Stomach (tissue), 9 donors: ENCODE data around the gene PHKA2. TPM values are rescaled to one million over a fixed set of nuclear protein-coding genes. Genes with fewer than 3 reads are reported as not detected.

ENCODE experiments used
- DNase-seq, 2 donors: peaks; one replicate each; pipeline versions ENCODE4 v3.0.0 to v3.0.0-alpha.2; 2013 to 2019
- H3K27ac ChIP-seq, 5 donors: fragments of 200-600 bp in 4 of 5; sonication (generic) in 4 of 5; one replicate each; pipeline ENCODE4 v1.5.1; 2013 to 2019; ENCODE audit warnings: mild to moderate bottlenecking in 1 of 5, moderate library complexity in 1 of 5
- H3K27me3 ChIP-seq, 3 donors: fragments of 200-600 bp; sonication (generic); one replicate each; pipeline ENCODE4 v1.5.1; 2017 to 2019; ENCODE audit warnings: mixed run types in 1 of 3
- H3K36me3 ChIP-seq, 4 donors: fragments of 200-600 bp; sonication (generic); 1 replicate in 3 of 4; 2 replicates in 1 of 4; pipeline ENCODE4 v1.5.1; 2016 to 2019
- H3K4me1 ChIP-seq, 4 donors: fragments of 200-600 bp; sonication (generic); one replicate each; pipeline ENCODE4 v1.5.1; 2016 to 2019
- H3K4me3 ChIP-seq, 4 donors: fragments of 200-600 bp; sonication (generic) in 3 of 4; one replicate each; pipeline ENCODE4 v1.5.1; 2016 to 2019; ENCODE audit warnings: mild to moderate bottlenecking in 1 of 4
- H3K9me3 ChIP-seq, 4 donors: fragments of 200-600 bp; sonication (generic); one replicate each; pipeline ENCODE4 v1.5.1; 2016 to 2019
- CTCF ChIP-seq, 7 experiments: fragments of 450-650 bp in 4 of 7; fragments of 200-600 bp in 3 of 7; sonication (generic) in 3 of 7; IDR thresholded peaks; one replicate each; pipeline ENCODE4 v1.5.1; 2016 to 2019; ENCODE audit warnings: antibody characterized with exemption in 7 of 7, control low read depth in 2 of 7, mild to moderate bottlenecking in 1 of 7
- EP300 ChIP-seq: sonication (generic); formaldehyde crosslinking; IDR thresholded peaks from one replicate; pipeline ENCODE4 v1.6.1; 2017; ENCODE audit warnings: antibody characterized with exemption
- POLR2A ChIP-seq, 4 donors: fragments of 450-650 bp; IDR thresholded peaks; one replicate each; pipeline ENCODE4 v1.6.1; 2016; ENCODE audit warnings: antibody characterized with exemption in 4 of 4, control low read depth in 2 of 4, mild to moderate bottlenecking in 1 of 4, moderate library complexity in 1 of 4
- POLR2AphosphoS5 ChIP-seq, 3 donors: sonication (generic); formaldehyde crosslinking; IDR thresholded peaks; one replicate each; pipeline ENCODE4 v1.6.1; 2016; ENCODE audit warnings: antibody characterized with exemption in 3 of 3
- WGBS, 5 donors: extraction: QIAGEN DNeasy Blood & Tissue Kit in 3 of 5; methylation state at CpG; one replicate each; pipeline versions ENCODE4 v1.1.5 to v1.1.7; 2013 to 2018; 5-methylcytosine and 5-hydroxymethylcytosine counted together
- intact Hi-C: fragments of 100-400 bp; cut with DNase I; formaldehyde crosslinking; loops from one replicate; pipeline ENCODE4 v1.15.1; 2023; ENCODE audit warnings: low total_unique reads
- polyA plus RNA-seq, 3 donors: library from polyadenylated mRNA; stranded (reverse); fragments of 200-250 nt; gene quantifications; one replicate each; pipeline ENCODE4 v1.2.3, GENCODE V29; 2013
- total RNA-seq, 5 donors: library from RNA; depleted of rRNA; stranded (reverse); fragments of >200 nt; gene quantifications; one replicate each; pipeline versions ENCODE4 v1.1.0 to v1.2.3, GENCODE V29; 2014 to 2016
- donor health status: healthy with polysubstance abuse.
- donor health status: Bipolar disorder and iron deficiency.
- donor health status: healthy.

PHKA2 gene
- total and polyA plus RNA-seq, 8 donors, result 10.5 to 63.4 (median 15.5) TPM

DNA sequence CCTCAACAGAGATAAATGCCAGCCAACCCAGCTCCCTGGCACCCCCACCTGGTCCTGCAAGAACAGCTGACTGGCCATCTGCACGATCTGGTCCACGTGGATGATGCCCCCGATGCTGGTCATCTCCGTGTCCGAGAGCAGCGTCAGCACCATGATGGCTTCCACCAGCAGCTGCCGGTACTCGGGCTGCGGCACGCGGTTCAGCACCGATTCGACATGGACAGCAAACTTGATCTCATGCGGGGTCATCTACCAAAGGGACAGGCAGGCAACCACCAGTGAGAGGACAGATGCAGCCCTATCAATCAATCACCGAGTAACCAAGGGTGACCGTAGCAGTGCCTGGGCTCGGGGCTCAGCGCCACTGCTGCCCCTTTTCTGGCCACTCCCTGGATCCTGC lies 89.8 kb downstream of the PHKA2 start:
- DNase-seq, result no peak
- TF ChIP-seq CTCF (IDR thresholded peaks at IDR 0.05), result no peak
- no peak for TF ChIP-seq POLR2A (IDR thresholded peaks at IDR 0.05)
- TF ChIP-seq EP300, result no peak
- no peak for TF ChIP-seq POLR2AphosphoS5 (IDR thresholded peaks at IDR 0.05)

DNA sequence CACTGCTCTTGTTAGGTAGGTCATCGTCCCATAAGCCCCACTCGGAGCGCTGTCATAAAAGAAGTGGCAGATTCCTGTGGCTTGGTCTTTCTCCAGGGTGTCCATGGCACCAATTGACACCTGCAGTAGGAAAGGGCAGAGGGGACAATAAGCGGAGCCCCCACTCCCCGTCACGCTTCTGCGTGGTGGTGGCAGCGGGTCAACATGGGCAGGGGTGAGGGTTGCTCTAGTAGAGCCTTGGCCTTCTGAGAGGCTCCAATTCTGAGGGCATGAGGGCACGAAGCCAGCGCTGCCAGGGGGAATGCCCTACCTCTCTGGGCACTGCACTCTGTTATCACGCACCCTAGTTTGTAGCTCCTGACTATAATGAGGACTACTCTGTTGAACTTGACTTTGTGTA lies 90.4 kb downstream of the PHKA2 start:
- TF ChIP-seq POLR2AphosphoS5 (IDR thresholded peaks at IDR 0.05) (no peak), POLR2A (IDR thresholded peaks at IDR 0.05) (no peak), EP300 (no peak), CTCF (IDR thresholded peaks at IDR 0.05) (no peak)
- H3K4me1 ChIP-seq, result peaks cover 0 to 6% (median 0%) of the 10 kb centered on the region in 4 donors
- H3K4me3 ChIP-seq, result no peak overlapping the region
- WGBS, 5 donors, result 91 to 98% (median 94%) methylated on average over 6 to 11 of the region's 11 CpGs
- no peak overlapping the region for H3K27ac ChIP-seq
- H3K9me3 ChIP-seq, result no peaks in the 10 kb centered on the region
- peaks cover 0 to 34% (median 27%) of the 10 kb centered on the region in 4 donors for H3K36me3 ChIP-seq
- intact Hi-C loops, result loop anchor here (10.0 kb wide), 1 partner anchor 489 kb away; no protein-coding TSS in a partner anchor
- H3K27me3 ChIP-seq, result no peaks in the 10 kb centered on the region
- DNase-seq, result no peak

More for the DNA sequence above, 89.8 kb downstream of the PHKA2 start:
- Histone ChIP-seq H3K36me3 (peaks cover 0 to 40% (median 33%) of the 10 kb centered on the region in 4 donors), H3K4me1 (peaks cover 0 to 6% (median 0%) of the 10 kb centered on the region in 4 donors), H3K27me3 (no peaks in the 10 kb centered on the region), H3K4me3 (no peak overlapping the region), H3K9me3 (no peaks in the 10 kb centered on the region), H3K27ac (no peak overlapping the region)
- 80 to 95% (median 93%) methylated on average over 1 to 18 of the region's 18 CpGs for WGBS, 5 donors
- intact Hi-C loops, result loop anchor here (10.0 kb wide), 1 partner anchor 489 kb away; no protein-coding TSS in a partner anchor

DNA sequence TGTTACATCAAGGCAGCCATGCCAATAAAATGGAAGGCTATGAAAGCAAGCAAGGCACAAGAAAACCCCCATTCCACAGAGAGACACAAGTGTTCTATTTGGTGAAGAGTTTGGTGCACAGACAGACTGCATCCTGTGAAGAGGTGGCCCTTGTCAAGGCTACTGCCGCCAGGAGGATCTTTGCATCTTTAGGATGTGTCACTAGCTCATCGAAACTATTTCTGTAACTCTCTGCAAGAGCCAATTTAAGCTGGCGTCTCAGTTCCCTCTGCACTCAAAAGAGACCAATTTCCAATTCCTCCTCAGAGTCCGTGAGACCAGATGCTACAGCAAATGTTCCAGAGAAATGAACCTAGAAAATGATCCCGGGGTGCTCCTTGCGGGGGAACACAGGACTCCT lies 91.0 kb downstream of the PHKA2 start:
- Histone ChIP-seq H3K4me3 (no peak overlapping the region), H3K36me3 (peaks cover 0 to 30% (median 25%) of the 10 kb centered on the region in 4 donors), H3K27ac (no peak overlapping the region), H3K9me3 (no peaks in the 10 kb centered on the region), H3K4me1 (peaks cover 0 to 6% (median 1%) of the 10 kb centered on the region in 4 donors), H3K27me3 (no peaks in the 10 kb centered on the region)
- no peak for DNase-seq
- 87 to 98% (median 91%) methylated on average over 3 to 6 of the region's 6 CpGs for WGBS, 5 donors
- intact Hi-C loops, result loop anchor here (10.0 kb wide), 1 partner anchor 488 kb away; no protein-coding TSS in a partner anchor
- TF ChIP-seq POLR2A (IDR thresholded peaks at IDR 0.05), result no peak
- no peak for TF ChIP-seq EP300
- TF ChIP-seq CTCF (IDR thresholded peaks at IDR 0.05), result no peak
- no peak for TF ChIP-seq POLR2AphosphoS5 (IDR thresholded peaks at IDR 0.05)

DNA sequence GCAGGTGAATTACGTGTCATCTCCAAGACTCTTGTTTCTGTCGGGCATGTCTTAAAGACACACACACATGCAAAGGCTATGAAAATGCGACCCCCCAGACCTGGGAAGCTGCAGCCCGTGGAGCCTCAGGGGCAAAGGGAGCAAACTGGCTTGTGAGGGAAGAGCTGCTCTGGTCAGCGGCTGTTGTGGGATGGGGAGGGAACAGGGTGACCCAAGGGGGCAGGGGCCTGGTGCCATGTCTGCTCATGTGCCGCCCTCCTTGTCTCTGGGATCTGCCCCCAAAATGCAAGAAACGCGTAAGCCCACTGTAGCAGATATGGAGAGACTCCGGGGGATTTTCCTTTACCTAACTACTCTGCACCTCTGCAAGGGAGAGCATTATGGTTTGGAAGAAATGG lies 92.4 kb downstream of the PHKA2 start:
- intact Hi-C loops, result loop anchor here (10.0 kb wide), 1 partner anchor 487 kb away; no protein-coding TSS in a partner anchor
- H3K36me3 ChIP-seq, result peaks cover 0 to 16% (median 13%) of the 10 kb centered on the region in 4 donors
- no peak for TF ChIP-seq EP300
- TF ChIP-seq POLR2A (IDR thresholded peaks at IDR 0.05), result no peak
- no peak for TF ChIP-seq POLR2AphosphoS5 (IDR thresholded peaks at IDR 0.05)
- TF ChIP-seq CTCF (IDR thresholded peaks at IDR 0.05), result no peak
- WGBS, 5 donors, result 87 to 96% (median 92%) methylated on average over 9 of the region's 9 CpGs
- peaks cover 5 to 18% (median 13%) of the 10 kb centered on the region in 4 donors for H3K4me1 ChIP-seq
- no peak overlapping the region for H3K4me3 ChIP-seq
- H3K27me3 ChIP-seq, result no peaks in the 10 kb centered on the region
- no peak overlapping the region for H3K27ac ChIP-seq
- no peaks in the 10 kb centered on the region for H3K9me3 ChIP-seq
- no peak for DNase-seq
